ENCODE results near the gene UBE2F. TPM values are rescaled to one million over a fixed set of nuclear protein-coding genes. Genes with fewer than 3 reads are reported as not detected.
"Not testable (repeated sequence)": the region's sequence is repeated elsewhere in the genome, so short reads cannot be mapped to it uniquely, and the experiment has no call there.

UBE2F gene
- total RNA-seq, 1 donor from 2014 or later, result 65.1 TPM

GRCh38 chr2:238060542-238061314 is 93.9 kb downstream of the UBE2F start, which contains the start of gene SCLY:
SCLY (plus strand) TSS chr2:238061001; CDS start chr2:238061055, 54 bp downstream.
- intact Hi-C loops (cut with DNase I), result loop anchor here (10.0 kb wide), 1 partner anchor 204 kb away; no protein-coding TSS in a partner anchor
- DNase-seq (peak; percentile 97), ATAC-seq (ENCODE audit: poor library complexity) (peak; percentile 99)

- no peak for DNase-seq
- ATAC-seq (ENCODE audit: poor library complexity), result no peak
- intact Hi-C loops (cut with DNase I), result loop anchor here (10.0 kb wide), 1 partner anchor 203 kb away; no protein-coding TSS in a partner anchor
These were observed 94.7 kb downstream of the UBE2F start for GRCh38 chr2:238061315-238062202.

GRCh38 chr2:238063414-238064189 is 96.8 kb downstream of the UBE2F start:
- DNase-seq (no peak), ATAC-seq (ENCODE audit: poor library complexity) (no peak)

GRCh38 chr2:238064376-238064775 is 97.6 kb downstream of the UBE2F start:
- ATAC-seq (ENCODE audit: poor library complexity), result no peak
- DNase-seq, result no peak
- intact Hi-C loops (cut with DNase I), result loop anchor here (10.0 kb wide), 1 partner anchor 200 kb away; no protein-coding TSS in a partner anchor

More at GRCh38 chr2:238063414-238064189, 96.8 kb downstream of the UBE2F start:
- intact Hi-C loops (cut with DNase I), result loop anchor here (10.0 kb wide), 1 partner anchor 201 kb away; no protein-coding TSS in a partner anchor

GRCh38 chr2:238065071-238065846 is 98.4 kb downstream of the UBE2F start:
- no peak for DNase-seq
- ATAC-seq (ENCODE audit: poor library complexity), result no peak
- intact Hi-C loops (cut with DNase I), result loop anchor here (10.0 kb wide), 1 partner anchor 200 kb away; no protein-coding TSS in a partner anchor

- ATAC-seq (ENCODE audit: poor library complexity) (no peak), DNase-seq (no peak)
- intact Hi-C loops (cut with DNase I), result loop anchor here (10.0 kb wide), 1 partner anchor 199 kb away; no protein-coding TSS in a partner anchor
These were observed 99.4 kb downstream of the UBE2F start for GRCh38 chr2:238066218-238066617.

- intact Hi-C loops (cut with DNase I), result loop anchor here (10.0 kb wide), 1 partner anchor 198 kb away; no protein-coding TSS in a partner anchor
- not testable (repeated sequence) for ATAC-seq (ENCODE audit: poor library complexity); DNase-seq
These were observed 99.9 kb downstream of the UBE2F start for GRCh38 chr2:238066718-238067117.

GRCh38 chr2:238067939-238068338 is 101.1 kb downstream of the UBE2F start:
- intact Hi-C loops (cut with DNase I), result loop anchor here (10.0 kb wide), 1 partner anchor 197 kb away; no protein-coding TSS in a partner anchor
- ATAC-seq (ENCODE audit: poor library complexity), result no peak
- DNase-seq, result no peak

- no peak for DNase-seq
- no peak for ATAC-seq (ENCODE audit: poor library complexity)
- intact Hi-C loops (cut with DNase I), result loop anchor here (10.0 kb wide), 1 partner anchor 196 kb away; no protein-coding TSS in a partner anchor
These were observed 102.4 kb downstream of the UBE2F start for GRCh38 chr2:238069021-238069709.

GRCh38 chr2:238069877-238070276 is 103.1 kb downstream of the UBE2F start:
- intact Hi-C loops (cut with DNase I), result loop anchor here (10.0 kb wide), 1 partner anchor 195 kb away; no protein-coding TSS in a partner anchor
- ATAC-seq (ENCODE audit: poor library complexity), result no peak
- no peak for DNase-seq

- intact Hi-C loops (cut with DNase I), result no loop called here
- DNase-seq (no peak), ATAC-seq (ENCODE audit: poor library complexity) (no peak)
These were observed 108.6 kb downstream of the UBE2F start for GRCh38 chr2:238075397-238075796.

GRCh38 chr2:238077292-238077691 is 110.5 kb downstream of the UBE2F start:
- intact Hi-C loops (cut with DNase I), result no loop called here
- ATAC-seq (ENCODE audit: poor library complexity) (no peak), DNase-seq (no peak)

GRCh38 chr2:238079874-238080327 is 113.1 kb downstream of the UBE2F start:
- DNase-seq, result no peak
- no peak for ATAC-seq (ENCODE audit: poor library complexity)
- intact Hi-C loops (cut with DNase I), result no loop called here

GRCh38 chr2:238080518-238080917 is 113.7 kb downstream of the UBE2F start:
- intact Hi-C loops (cut with DNase I), result no loop called here
- DNase-seq, result no peak
- ATAC-seq (ENCODE audit: poor library complexity), result no peak

GRCh38 chr2:238081150-238081549 is 114.3 kb downstream of the UBE2F start:
- ATAC-seq (ENCODE audit: poor library complexity) (no peak), DNase-seq (no peak)
- intact Hi-C loops (cut with DNase I), result no loop called here

- ATAC-seq (ENCODE audit: poor library complexity) (no peak), DNase-seq (no peak)
- intact Hi-C loops (cut with DNase I), result no loop called here
These were observed 114.7 kb downstream of the UBE2F start for GRCh38 chr2:238081561-238081960.

GRCh38 chr2:238082151-238082550 is 115.3 kb downstream of the UBE2F start:
- intact Hi-C loops (cut with DNase I), result no loop called here
- ATAC-seq (ENCODE audit: poor library complexity), result no peak

More at GRCh38 chr2:238082151-238082550, 115.3 kb downstream of the UBE2F start:
- DNase-seq, result no peak
